GM12878 (cell line): ENCODE measurements around the gene FGF1. TPM values are rescaled to one million over a fixed set of nuclear protein-coding genes. Genes with fewer than 3 reads are reported as not detected.

Experiments used
- ATAC-seq: fragments of 200-7000 bp; cut with Tn5 transposase; 3 replicates; pipeline ENCODE4 v1.9.1; 2020; ENCODE audit warnings: mild to moderate bottlenecking, moderate library complexity
- BruUV-seq: library from RNA; stranded (reverse); fragments of 400-500 nt; replicated peaks from 2 replicates; lab custom pipeline; 2021; lab: Mats Ljungman, UMichigan
- CTCF ChIA-PET: fragments of 300-600 bp; sonication (Branson Sonifier 250); formaldehyde crosslinking; extraction: SDS; loops from one replicate; lab custom pipeline; 2021; ENCODE audit warnings: inconsistent platforms; lab: Yijun Ruan, JAX
- POLR2A ChIA-PET: fragments of 350-600 bp; formaldehyde crosslinking; extraction: SDS; loops from one replicate; lab custom pipeline; 2021; ENCODE audit warnings: inconsistent platforms; lab: Charles Lee
- RAD21 ChIA-PET: fragments of 300-600 bp; sonication (Branson Sonifier 250); formaldehyde crosslinking; loops from one replicate; lab custom pipeline; 2023; ENCODE audit warnings: antibody characterized with exemption; ENCODE audit not compliant: unreplicated experiment; lab: Charles Lee
- SMC1A ChIA-PET: fragments of 300-600 bp; sonication (Branson Sonifier 250); formaldehyde crosslinking; loops from one replicate; lab custom pipeline; 2023; ENCODE audit not compliant: unreplicated experiment, uncharacterized antibody; lab: Charles Lee
- DNase-seq: peaks from one replicate; pipeline ENCODE4 v3.0.0-alpha.2; 2011; ENCODE audit warnings: low read depth, low spot score
- FAIRE-seq: peaks from 3 replicates; lab custom pipeline; 2011; peaks lifted over from hg19 to GRCh38; lab: Jason Lieb, UNC
- H2AFZ ChIP-seq: 2 replicates; pipeline ENCODE4 v1.6.0; 2011; ENCODE audit warnings: low read depth, low read length, control low read depth; ENCODE audit not compliant: control insufficient read depth
- H3K27ac ChIP-seq: 2 replicates; pipeline ENCODE4 v1.5.1; 2011; ENCODE audit warnings: control low read depth; ENCODE audit not compliant: control insufficient read depth, insufficient read depth
- H3K27me3 ChIP-seq, 2 experiments: replicated peaks in 1 of 2; 2 replicates each; pipeline versions ENCODE4 v1.6.0 to v1.6.1; 2011; ENCODE audit warnings: low read length in 1 of 2; ENCODE audit not compliant: control insufficient read depth in 2 of 2, insufficient read depth in 2 of 2
- H3K36me3 ChIP-seq, 2 experiments: 2 replicates each; pipeline ENCODE4 v1.5.1; 2011; ENCODE audit warnings: low read length in 1 of 2; ENCODE audit not compliant: control insufficient read depth in 2 of 2, insufficient read depth in 2 of 2
- H3K4me1 ChIP-seq: 2 replicates; pipeline ENCODE4 v1.6.1; 2011; ENCODE audit warnings: mild to moderate bottlenecking, low read length, moderate library complexity, mixed read lengths; ENCODE audit not compliant: control insufficient read depth, insufficient read depth
- H3K4me2 ChIP-seq: 2 replicates; pipeline ENCODE4 v1.6.0; 2011; ENCODE audit warnings: control low read depth; ENCODE audit not compliant: control insufficient read depth, insufficient read depth
- H3K4me3 ChIP-seq: fragments of 200-600 bp; sonication (generic); 2 replicates; pipeline ENCODE4 v1.5.1; 2016
- H3K79me2 ChIP-seq: 2 replicates; pipeline ENCODE4 v1.6.0; 2011; ENCODE audit warnings: low read length; ENCODE audit not compliant: control insufficient read depth, insufficient read depth
- H3K9ac ChIP-seq: 2 replicates; pipeline ENCODE4 v1.8.0; 2011; ENCODE audit warnings: low read length, control low read depth, mixed read lengths; ENCODE audit not compliant: control insufficient read depth, insufficient read depth
- H3K9me3 ChIP-seq: replicated peaks from 3 replicates; pipeline ENCODE4 v1.5.1; 2011; ENCODE audit warnings: mild to moderate bottlenecking, low read length; ENCODE audit not compliant: control insufficient read depth, insufficient read depth
- H4K20me1 ChIP-seq: 2 replicates; pipeline ENCODE4 v1.6.0; 2011; ENCODE audit not compliant: control insufficient read depth, insufficient read depth
- PAX8 ChIP-seq: fragments of 450-650 bp; IDR thresholded peaks from 2 replicates; pipeline ENCODE4 v1.6.1; 2017; ENCODE audit warnings: mild to moderate bottlenecking, moderate library complexity
- RCOR1 ChIP-seq: conservative IDR thresholded peaks from 2 replicates; pipeline ENCODE4 v1.6.1; 2012; ENCODE audit warnings: low read depth, low read length, improper control_type of control experiment
- REST ChIP-seq: IDR thresholded peaks from 2 replicates; pipeline ENCODE4 v1.6.1; 2012; ENCODE audit warnings: mild to moderate bottlenecking, low read depth, low read length
- SMARCA5 ChIP-seq: fragments of 450-650 bp; IDR thresholded peaks from 2 replicates; pipeline ENCODE4 v1.6.1; 2017; ENCODE audit warnings: mild to moderate bottlenecking
- SRF ChIP-seq, 2 experiments: IDR thresholded peaks; 2 replicates each; pipeline ENCODE4 v1.6.1; 2011; ENCODE audit warnings: low read depth in 2 of 2, low read length in 2 of 2, mild to moderate bottlenecking in 1 of 2, moderate library complexity in 1 of 2
- TCF7 ChIP-seq: IDR thresholded peaks from 2 replicates; pipeline ENCODE4 v1.6.1; 2014; ENCODE audit warnings: antibody characterized with exemption, borderline replicate concordance
- WRNIP1 ChIP-seq: IDR thresholded peaks from 2 replicates; pipeline ENCODE4 v1.6.1; 2011; ENCODE audit warnings: low read depth, low read length, improper control_type of control experiment, borderline replicate concordance
- WGBS: methylation state at CpG from one replicate; pipeline ENCODE4 v1.1.6; 2016; ENCODE audit warnings: low lambda C conversion rate; ENCODE audit not compliant: insufficient replicate concordance, insufficient coverage; ENCODE audit errors: missing lambda C conversion rate; 5-methylcytosine and 5-hydroxymethylcytosine counted together
- in situ Hi-C: fragments of 300-500 bp; cut with MboI; formaldehyde crosslinking; loops from 9 replicates; pipeline ENCODE4 v1.14.3; 2018; ENCODE audit warnings: mixed read lengths
- intact Hi-C: fragments of 100-400 bp; cut with micrococcal nuclease; formaldehyde crosslinking; loops from one replicate; pipeline ENCODE4 v1.14.2; 2022; ENCODE audit not compliant: unreplicated experiment
- polyA plus RNA-seq, 11 experiments: library from polyadenylated mRNA; depleted of rRNA in 4 of 11; unstranded in 6 of 11; stranded (reverse) in 5 of 11; fragments of >200 nt; fragmentation: Nextera tagmentation in 4 of 11; fragmentation: Illumina TruSeq in 1 of 11; extraction: Ambion mirVana in 4 of 11; extraction: Trizol in 1 of 11; gene quantifications; 1 replicate in 1 of 11; 2 replicates in 10 of 11; pipeline versions ENCODE4 v1.2.1 to v1.2.3, GENCODE V29; 2011 to 2016; ENCODE audit warnings: inconsistent platforms in 2 of 11, missing spikeins in 2 of 11, low read depth in 1 of 11
- total RNA-seq, 4 experiments: library from RNA; depleted of rRNA in 3 of 4; stranded (reverse); fragments of >200 nt in 3 of 4; fragmentation: Illumina TruSeq in 1 of 4; extraction: Trizol in 1 of 4; gene quantifications; 2 replicates each; pipeline versions ENCODE4 v1.2.1 to v1.2.3, GENCODE V29; 2013 to 2021
- TF ChIP-seq, protein P1 (sequence below): fragments of 450-650 bp; IDR thresholded peaks from 2 replicates; pipeline ENCODE4 v1.6.1; 2017; ENCODE audit warnings: mild to moderate bottlenecking
- TF ChIP-seq, protein P2 (sequence below): fragments of 450-650 bp; IDR thresholded peaks from 2 replicates; pipeline ENCODE4 v1.6.1; 2017; ENCODE audit warnings: mild to moderate bottlenecking, moderate library complexity
- TF ChIP-seq, protein P3 (sequence below): IDR thresholded peaks from 2 replicates; pipeline ENCODE4 v1.6.1; 2011; ENCODE audit warnings: low read depth, mild to moderate bottlenecking, low read length, moderate library complexity, borderline replicate concordance; ENCODE audit errors: extremely low read depth

FGF1 gene
- total and polyA plus RNA-seq, 10 of the 15 experiments (the other 5 are each of a cell fraction or from before 2014, with no cell fraction given), result not detected

GRCh38 chr5:142610176-142611001 is 75.5 kb downstream of the FGF1 start:
- H3K4me3 ChIP-seq, result no peak overlapping the region
- RAD21 ChIA-PET, result interaction anchor here (1.1 kb wide), 1 partner anchor 278 kb away, joined by 3 read pairs; no protein-coding TSS in a partner anchor
- no peaks in the 10 kb centered on the region for H3K79me2 ChIP-seq
- in situ Hi-C loops, result no loop called here
- intact Hi-C loops, result loop anchor here (1.0 to 5.0 kb wide), 5 partner anchors 47 to 458 kb away; no protein-coding TSS in a partner anchor
- H3K4me2 ChIP-seq, result no peak overlapping the region
- CTCF ChIA-PET, result interaction anchor here (1.0 to 1.5 kb wide), 3 partner anchors 30 to 278 kb away, joined by 3 to 4 read pairs (median 3); no protein-coding TSS in a partner anchor
- FAIRE-seq (no peak), ATAC-seq (no peak), DNase-seq (no peak)
- H3K9me3 ChIP-seq, result no peaks in the 10 kb centered on the region
- POLR2A ChIA-PET, result no interaction called here
- H4K20me1 ChIP-seq, result peaks cover 3% of the 10 kb centered on the region; the same call in 1 of the 2 replicates
- H2AFZ ChIP-seq, result no peak overlapping the region
- H3K4me1 ChIP-seq, result no peaks in the 10 kb centered on the region
- WGBS, result 39% methylated on average over 6 of the region's 6 CpGs
- SMC1A ChIA-PET, result interaction anchor here (0.9 kb wide), 1 partner anchor 458 kb away, joined by 4 read pairs; no protein-coding TSS in a partner anchor
- H3K36me3 ChIP-seq, result no peaks in the 10 kb centered on the region
- no peak overlapping the region for H3K9ac ChIP-seq
- no TSS peak for BruUV-seq
- no peaks in the 10 kb centered on the region; a peak in 4 of 4 replicates for H3K27me3 ChIP-seq
- no peak overlapping the region for H3K27ac ChIP-seq
- TF ChIP-seq PAX8 (no peak), TCF7 (no peak), SRF (IDR thresholded peaks at IDR 0.05; ENCODE audit: low read depth in 2 of 2, low read length in 2 of 2) (no peak), RCOR1 (no peak), SMARCA5 (no peak), REST (no peak), WRNIP1 (no peak)
- TF ChIP-seq, protein P1, sequence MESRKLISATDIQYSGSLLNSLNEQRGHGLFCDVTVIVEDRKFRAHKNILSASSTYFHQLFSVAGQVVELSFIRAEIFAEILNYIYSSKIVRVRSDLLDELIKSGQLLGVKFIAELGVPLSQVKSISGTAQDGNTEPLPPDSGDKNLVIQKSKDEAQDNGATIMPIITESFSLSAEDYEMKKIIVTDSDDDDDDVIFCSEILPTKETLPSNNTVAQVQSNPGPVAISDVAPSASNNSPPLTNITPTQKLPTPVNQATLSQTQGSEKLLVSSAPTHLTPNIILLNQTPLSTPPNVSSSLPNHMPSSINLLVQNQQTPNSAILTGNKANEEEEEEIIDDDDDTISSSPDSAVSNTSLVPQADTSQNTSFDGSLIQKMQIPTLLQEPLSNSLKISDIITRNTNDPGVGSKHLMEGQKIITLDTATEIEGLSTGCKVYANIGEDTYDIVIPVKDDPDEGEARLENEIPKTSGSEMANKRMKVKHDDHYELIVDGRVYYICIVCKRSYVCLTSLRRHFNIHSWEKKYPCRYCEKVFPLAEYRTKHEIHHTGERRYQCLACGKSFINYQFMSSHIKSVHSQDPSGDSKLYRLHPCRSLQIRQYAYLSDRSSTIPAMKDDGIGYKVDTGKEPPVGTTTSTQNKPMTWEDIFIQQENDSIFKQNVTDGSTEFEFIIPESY, result no peak
- TF ChIP-seq, protein P2, sequence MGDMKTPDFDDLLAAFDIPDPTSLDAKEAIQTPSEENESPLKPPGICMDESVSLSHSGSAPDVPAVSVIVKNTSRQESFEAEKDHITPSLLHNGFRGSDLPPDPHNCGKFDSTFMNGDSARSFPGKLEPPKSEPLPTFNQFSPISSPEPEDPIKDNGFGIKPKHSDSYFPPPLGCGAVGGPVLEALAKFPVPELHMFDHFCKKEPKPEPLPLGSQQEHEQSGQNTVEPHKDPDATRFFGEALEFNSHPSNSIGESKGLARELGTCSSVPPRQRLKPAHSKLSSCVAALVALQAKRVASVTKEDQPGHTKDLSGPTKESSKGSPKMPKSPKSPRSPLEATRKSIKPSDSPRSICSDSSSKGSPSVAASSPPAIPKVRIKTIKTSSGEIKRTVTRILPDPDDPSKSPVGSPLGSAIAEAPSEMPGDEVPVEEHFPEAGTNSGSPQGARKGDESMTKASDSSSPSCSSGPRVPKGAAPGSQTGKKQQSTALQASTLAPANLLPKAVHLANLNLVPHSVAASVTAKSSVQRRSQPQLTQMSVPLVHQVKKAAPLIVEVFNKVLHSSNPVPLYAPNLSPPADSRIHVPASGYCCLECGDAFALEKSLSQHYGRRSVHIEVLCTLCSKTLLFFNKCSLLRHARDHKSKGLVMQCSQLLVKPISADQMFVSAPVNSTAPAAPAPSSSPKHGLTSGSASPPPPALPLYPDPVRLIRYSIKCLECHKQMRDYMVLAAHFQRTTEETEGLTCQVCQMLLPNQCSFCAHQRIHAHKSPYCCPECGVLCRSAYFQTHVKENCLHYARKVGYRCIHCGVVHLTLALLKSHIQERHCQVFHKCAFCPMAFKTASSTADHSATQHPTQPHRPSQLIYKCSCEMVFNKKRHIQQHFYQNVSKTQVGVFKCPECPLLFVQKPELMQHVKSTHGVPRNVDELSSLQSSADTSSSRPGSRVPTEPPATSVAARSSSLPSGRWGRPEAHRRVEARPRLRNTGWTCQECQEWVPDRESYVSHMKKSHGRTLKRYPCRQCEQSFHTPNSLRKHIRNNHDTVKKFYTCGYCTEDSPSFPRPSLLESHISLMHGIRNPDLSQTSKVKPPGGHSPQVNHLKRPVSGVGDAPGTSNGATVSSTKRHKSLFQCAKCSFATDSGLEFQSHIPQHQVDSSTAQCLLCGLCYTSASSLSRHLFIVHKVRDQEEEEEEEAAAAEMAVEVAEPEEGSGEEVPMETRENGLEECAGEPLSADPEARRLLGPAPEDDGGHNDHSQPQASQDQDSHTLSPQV, result no peak
- TF ChIP-seq, protein P3, sequence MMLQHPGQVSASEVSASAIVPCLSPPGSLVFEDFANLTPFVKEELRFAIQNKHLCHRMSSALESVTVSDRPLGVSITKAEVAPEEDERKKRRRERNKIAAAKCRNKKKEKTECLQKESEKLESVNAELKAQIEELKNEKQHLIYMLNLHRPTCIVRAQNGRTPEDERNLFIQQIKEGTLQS, result no peak
